Measurements from ENCODE around the gene UVSSA.

The UVSSA gene

DNA sequence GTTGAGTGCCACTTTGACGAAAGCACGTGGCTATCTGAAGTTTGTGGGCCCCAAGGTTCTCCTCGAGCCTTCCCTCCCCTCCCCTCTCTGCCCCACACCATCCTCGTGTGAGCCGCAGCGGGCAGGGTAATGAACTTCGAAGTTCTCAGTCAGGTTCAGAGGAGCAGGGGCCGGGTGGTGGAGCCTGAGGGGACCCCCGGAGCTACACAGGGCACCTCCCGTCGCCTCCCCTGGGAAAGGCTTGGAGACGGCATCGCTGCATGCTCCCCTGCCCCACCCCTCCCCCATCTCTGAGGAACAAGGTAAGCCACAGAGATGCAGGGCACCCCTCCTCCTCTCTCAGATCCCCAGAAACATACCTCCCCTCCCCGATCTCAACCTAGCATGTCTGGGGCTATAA is 62.1 kb downstream of the UVSSA start:
- TF ChIP-seq, protein P1, sequence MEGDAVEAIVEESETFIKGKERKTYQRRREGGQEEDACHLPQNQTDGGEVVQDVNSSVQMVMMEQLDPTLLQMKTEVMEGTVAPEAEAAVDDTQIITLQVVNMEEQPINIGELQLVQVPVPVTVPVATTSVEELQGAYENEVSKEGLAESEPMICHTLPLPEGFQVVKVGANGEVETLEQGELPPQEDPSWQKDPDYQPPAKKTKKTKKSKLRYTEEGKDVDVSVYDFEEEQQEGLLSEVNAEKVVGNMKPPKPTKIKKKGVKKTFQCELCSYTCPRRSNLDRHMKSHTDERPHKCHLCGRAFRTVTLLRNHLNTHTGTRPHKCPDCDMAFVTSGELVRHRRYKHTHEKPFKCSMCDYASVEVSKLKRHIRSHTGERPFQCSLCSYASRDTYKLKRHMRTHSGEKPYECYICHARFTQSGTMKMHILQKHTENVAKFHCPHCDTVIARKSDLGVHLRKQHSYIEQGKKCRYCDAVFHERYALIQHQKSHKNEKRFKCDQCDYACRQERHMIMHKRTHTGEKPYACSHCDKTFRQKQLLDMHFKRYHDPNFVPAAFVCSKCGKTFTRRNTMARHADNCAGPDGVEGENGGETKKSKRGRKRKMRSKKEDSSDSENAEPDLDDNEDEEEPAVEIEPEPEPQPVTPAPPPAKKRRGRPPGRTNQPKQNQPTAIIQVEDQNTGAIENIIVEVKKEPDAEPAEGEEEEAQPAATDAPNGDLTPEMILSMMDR (IDR thresholded peaks at IDR 0.05) = no peak

DNA sequence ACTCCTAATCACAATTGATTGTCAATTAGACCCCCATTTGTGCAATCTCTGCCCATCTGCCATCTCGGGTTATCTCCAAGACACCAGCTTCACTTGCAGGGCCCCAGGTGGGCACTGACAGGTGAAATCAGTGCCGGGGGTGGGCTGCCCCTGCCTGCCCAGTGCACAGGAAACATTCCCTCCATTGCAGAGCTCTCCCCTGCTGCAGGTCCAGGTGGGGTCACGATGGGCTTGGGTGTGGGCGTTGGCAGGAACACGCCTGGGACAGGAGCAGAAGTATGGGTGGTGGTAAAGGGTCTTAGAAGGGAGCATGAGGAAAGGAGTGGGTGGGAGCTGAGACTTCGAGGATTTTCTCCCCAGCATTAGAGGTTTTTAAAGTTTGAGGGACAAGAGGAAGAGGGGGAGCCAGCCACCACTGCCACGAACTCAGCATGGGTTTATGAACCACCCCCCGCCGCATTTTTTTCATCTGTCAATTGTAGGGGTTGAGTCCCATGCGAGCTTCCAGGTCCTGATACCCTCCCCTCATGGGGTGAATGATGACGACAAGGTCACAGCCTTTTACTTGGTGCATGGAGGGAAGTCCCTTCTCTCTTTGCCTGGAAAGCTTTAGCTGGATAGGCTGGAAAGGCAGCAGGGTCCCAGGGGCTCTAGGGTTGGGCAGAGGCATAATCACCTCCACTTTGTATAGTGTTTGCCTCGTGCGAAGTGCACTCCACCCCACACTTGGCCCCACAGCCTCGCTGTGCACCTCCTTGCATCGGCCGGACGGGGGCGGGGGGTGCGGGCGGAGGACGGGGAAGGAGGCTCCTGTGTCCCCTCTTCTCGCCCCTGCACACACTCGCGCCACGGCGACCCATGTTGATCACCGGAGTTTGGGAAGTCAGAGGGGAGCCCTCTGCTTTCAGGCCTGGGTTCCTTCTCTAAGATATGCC is 62.8 kb downstream of the UVSSA start:
- TF ChIP-seq, protein P1 (IDR thresholded peaks at IDR 0.05) = no peak

DNA sequence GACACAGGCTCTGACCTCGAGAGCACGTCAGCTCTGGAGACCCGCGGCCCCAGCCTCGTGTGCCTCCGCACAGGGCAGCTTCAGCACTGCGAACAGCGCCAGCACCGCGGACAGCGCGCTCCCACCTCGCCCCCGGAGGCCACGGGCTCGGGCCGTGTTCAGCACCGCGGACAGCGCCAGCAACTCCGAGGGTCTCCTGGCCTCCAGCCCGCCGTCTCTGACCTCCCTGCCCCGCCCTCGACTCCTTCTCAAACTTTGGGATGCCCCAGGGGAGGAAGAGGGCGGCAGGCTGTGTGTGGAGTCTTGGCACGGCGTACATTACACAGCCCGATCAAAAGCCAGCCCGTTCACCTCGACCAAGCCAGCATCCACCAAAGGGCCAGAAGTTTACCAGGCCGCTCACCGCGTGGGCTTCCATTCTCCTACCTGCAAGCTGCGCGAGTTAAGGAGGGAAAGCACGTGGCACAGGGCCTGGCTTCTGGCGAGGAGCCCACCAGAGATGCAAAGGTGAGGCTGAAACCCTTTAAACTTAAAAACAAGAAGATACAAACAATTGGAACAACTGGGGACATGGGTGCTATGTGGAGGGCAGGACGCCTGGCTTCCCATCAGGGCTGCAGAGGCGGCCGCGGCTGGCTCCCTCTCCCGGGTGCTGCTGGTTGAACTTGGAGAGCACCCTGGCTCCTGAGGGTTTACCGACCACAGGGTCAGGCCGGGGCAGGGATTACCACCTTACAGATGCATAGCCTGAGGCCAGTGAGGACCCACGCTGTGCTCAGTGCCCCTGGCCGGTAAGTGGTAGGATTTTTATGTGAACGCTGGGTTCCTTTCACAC is 63.7 kb downstream of the UVSSA start:
- TF ChIP-seq, protein P1 (IDR thresholded peaks at IDR 0.05) = no peak

DNA sequence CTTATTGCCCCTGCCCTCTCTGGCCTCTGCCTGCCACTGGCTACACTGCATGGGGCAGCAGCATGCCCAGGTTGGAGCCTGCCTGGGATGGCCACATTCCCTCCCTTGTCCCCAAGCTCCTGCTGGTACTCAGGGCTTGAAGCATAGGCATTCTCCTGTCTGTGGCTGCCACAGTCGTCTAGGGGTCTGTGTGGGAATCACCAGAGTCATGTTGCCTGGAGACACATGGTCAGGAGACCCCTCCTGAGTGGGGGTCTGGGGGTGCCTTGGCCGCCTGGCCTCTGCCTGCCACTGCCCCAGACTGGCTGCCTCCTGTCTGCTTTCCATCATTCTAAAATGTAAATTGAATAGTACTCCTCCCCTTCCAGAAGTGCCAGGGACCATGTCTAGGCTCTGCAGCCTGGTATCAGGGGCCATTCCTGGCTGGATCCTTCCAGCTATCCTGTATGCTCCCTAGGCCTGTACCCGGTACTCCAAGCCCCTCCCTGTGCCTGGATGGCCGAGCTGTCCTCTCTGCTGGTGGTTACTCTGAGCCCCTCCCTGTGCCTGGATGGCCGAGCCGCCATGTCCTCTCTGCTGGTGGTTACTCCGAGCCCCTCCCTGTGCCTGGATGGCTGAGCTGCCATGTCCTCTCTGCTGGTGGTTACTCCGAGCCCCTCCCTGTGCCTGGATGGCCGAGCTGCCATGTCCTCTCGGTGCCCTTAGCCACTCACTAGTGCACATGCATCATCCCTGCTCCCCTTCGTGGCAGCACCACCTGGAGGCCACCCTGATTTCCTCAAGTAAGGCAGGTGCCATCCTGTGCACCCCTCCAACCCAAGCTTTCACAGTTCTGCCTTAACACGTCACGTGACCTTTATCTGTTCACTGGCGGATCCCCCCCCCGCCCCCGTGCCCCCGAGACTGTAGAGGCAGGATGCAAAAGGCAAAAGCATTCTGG is 64.7 kb downstream of the UVSSA start:
- TF ChIP-seq, protein P1 (IDR thresholded peaks at IDR 0.05) = no peak

DNA sequence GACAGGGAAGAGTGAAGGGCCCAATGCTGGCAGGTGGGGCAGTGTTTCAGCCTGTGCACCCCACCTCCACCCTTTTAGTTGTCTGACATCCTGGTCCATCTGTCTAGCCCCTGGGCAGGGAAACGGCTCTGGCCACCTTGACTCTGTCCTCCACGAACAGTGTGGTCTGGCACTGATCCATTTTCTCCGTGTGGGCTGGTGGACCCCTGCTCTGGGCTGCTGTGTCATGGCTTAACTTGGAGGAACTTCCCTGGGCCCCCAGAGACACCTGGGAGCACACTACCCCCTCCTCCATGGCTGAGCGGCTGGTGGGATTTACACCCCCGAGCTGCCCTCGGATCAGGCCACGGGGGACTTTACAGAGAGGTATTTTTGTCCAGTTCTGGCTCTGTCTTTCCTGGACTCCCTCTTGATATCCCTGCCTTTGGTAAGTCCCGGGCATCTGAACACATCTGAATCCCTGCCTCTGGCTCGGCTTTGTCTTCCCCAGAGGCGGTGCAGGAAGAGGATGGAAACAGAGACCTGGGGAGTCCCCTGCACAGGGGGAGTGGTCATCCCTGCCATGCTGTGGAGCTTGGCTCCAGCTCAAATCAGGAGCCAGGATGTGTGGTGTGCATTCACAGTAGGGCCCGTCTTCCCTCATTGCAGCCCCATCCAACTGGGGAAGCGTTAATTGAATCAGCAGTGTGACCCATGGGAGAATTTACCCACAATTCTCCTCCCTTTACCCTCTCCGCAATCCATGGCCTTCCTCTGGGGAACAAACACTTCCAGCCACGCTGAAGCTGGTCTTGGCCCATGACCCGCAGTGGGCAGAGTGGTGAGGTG is 65.6 kb downstream of the UVSSA start:
- TF ChIP-seq, protein P1 (IDR thresholded peaks at IDR 0.05) = no peak

DNA sequence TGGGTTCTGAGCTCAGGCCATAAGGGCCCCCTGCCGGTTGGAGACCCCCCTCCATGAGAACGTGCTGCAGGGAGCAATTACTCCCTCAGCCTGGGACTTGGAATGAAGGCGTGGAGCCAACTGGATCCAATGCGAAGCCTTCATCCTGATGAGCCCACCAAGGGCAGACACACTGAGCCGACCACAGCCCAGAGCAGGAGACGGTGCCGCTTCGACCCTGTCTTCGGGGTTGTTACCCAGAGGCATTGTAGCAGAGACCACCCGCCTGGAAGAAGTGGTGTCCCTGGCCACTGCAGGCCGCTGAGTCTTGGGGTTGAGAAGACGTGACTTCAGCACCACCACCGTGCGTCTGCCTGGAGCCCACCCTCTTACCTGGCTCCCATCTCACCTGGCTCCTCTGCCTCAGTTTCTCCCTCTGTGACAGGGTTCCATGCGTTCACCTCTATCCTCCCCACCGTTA is 66.2 kb downstream of the UVSSA start:
- TF ChIP-seq, protein P1 (IDR thresholded peaks at IDR 0.05) = no peak
